DOHH2 (cell line): ENCODE measurements around the gene CBY3.

Experiments
- CTCF ChIP-seq: fragments of 200-600 bp; sonication (generic); IDR thresholded peaks from one replicate; pipeline ENCODE4 v1.5.1; 2014; ENCODE audit warnings: antibody characterized with exemption, mild to moderate bottlenecking, low read depth, low read length; ENCODE audit not compliant: poor library complexity, severe bottlenecking
- EZH2phosphoT487 ChIP-seq: fragments of 200-600 bp; sonication (generic); IDR thresholded peaks from 2 replicates; pipeline ENCODE4 v1.6.1; 2017; ENCODE audit warnings: borderline replicate concordance, mild to moderate bottlenecking, antibody characterized with exemption, low read length, moderate library complexity, mixed read lengths

DNA sequence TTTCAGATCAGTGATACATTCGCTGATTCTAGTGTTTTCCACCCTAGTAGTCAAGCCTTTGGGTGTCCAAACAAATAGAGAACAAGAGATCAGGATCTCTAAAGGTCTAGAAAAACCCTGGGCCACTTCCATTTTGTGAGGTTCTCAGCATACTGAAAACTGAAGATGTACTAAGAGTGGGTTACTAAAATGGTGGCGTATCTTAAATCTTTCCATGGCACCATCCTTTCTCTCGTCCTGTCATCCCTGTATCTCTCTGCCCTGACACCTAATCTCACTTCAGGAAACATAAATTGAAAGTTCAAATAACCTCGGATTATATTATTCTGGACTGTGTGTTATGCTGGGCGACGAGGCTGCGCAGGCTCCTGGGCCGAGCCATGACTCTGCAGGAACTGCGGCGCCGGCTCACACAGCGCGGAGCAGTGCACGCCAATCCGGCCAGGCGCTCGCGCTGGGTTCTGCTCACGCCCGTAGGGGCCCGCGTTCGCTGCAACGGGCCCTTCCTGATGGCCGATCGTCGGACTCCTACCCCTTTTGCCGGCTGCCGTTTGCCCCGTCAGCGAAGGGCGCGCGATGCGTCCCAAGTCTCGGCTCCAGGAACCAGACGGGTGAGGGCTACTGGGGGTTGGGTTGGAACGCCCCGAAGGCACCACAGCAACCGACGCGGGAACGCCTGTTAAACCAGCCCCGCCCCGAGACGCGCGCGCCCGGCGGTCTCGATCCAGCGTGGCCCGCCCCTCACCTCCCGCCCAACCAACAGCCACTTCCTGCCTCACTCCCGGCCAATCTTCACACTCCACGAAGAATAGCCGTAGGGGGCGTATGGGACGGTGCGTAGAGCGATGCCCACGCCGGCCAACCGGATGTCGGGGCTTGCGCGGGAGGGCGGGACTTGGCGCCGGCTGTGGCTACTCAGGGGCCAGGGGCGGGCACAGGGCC is 17.4 kb upstream of the CBY3 start:
- TF ChIP-seq CTCF (no peak), EZH2phosphoT487 (no peak)
